Endothelial cell (in vitro differentiated cells): ENCODE data around the gene BATF3. TPM values are rescaled to one million over a fixed set of nuclear protein-coding genes. Genes with fewer than 3 reads are reported as not detected.
"Not testable (repeated sequence)": the region's sequence is repeated elsewhere in the genome, so short reads cannot be mapped to it uniquely, and the experiment has no call there.

Source experiments
- DNase-seq: peaks from one replicate; pipeline ENCODE4 v3.0.0; 2021; ENCODE audit warnings: low spot score
- H3K27ac Mint-ChIP-seq: one replicate; pipeline ENCODE4 v1.8.0; 2021; ENCODE audit warnings: mixed read lengths, inconsistent platforms; ENCODE audit not compliant: unreplicated experiment
- H3K27me3 Mint-ChIP-seq: one replicate; pipeline ENCODE4 v1.8.0; 2021; ENCODE audit warnings: mild to moderate bottlenecking, moderate library complexity, mixed read lengths, inconsistent platforms; ENCODE audit not compliant: unreplicated experiment
- H3K36me3 Mint-ChIP-seq: one replicate; pipeline ENCODE4 v1.8.0; 2021; ENCODE audit warnings: mild to moderate bottlenecking, low read depth, mixed read lengths, inconsistent platforms; ENCODE audit not compliant: unreplicated experiment
- H3K4me1 Mint-ChIP-seq: one replicate; pipeline ENCODE4 v1.8.0; 2021; ENCODE audit warnings: mild to moderate bottlenecking, mixed read lengths, inconsistent platforms; ENCODE audit not compliant: unreplicated experiment
- H3K4me3 Mint-ChIP-seq: one replicate; pipeline ENCODE4 v1.8.0; 2021; ENCODE audit warnings: mild to moderate bottlenecking, mixed read lengths, inconsistent platforms; ENCODE audit not compliant: unreplicated experiment
- H3K9me3 Mint-ChIP-seq: one replicate; pipeline ENCODE4 v1.8.0; 2021; ENCODE audit warnings: mixed read lengths, inconsistent platforms; ENCODE audit not compliant: unreplicated experiment
- CTCF ChIP-seq: fragments of 200-600 bp; sonication (generic); IDR thresholded peaks from one replicate; pipeline ENCODE4 v1.5.0; 2021; ENCODE audit warnings: antibody characterized with exemption; ENCODE audit not compliant: unreplicated experiment
- total RNA-seq: library from RNA; stranded (reverse); fragmentation: NEBNext Ultra II Directional; extraction: Animal tissue kit (Norgen Biotek cat#: 25700); gene quantifications from one replicate; pipeline ENCODE4 v1.2.1, GENCODE V29; 2021; ENCODE audit not compliant: unreplicated experiment

BATF3 gene
- total RNA-seq, 1 donor from 2014 or later: 0.54 TPM

GRCh38 chr1:212713465-212714136 is 14.0 kb upstream of the BATF3 start:
- H3K4me3 Mint-ChIP-seq: no peak overlapping the region
- DNase-seq: no peak
- no peak for TF ChIP-seq CTCF
- H3K27me3 Mint-ChIP-seq: no peaks in the 10 kb centered on the region
- peaks cover 7% of the 10 kb centered on the region for H3K4me1 Mint-ChIP-seq
- H3K9me3 Mint-ChIP-seq: no peaks in the 10 kb centered on the region
- H3K27ac Mint-ChIP-seq: no peak overlapping the region
- no peaks in the 10 kb centered on the region for H3K36me3 Mint-ChIP-seq

- Mint-ChIP-seq H3K4me1 (peaks cover 7% of the 10 kb centered on the region), H3K9me3 (no peaks in the 10 kb centered on the region), H3K27ac (no peak overlapping the region), H3K27me3 (no peaks in the 10 kb centered on the region), H3K4me3 (no peak overlapping the region), H3K36me3 (no peaks in the 10 kb centered on the region)
- DNase-seq: no peak
- TF ChIP-seq CTCF: no peak
Measured at GRCh38 chr1:212712451-212713303, 13.0 kb upstream of the BATF3 start.

- H3K4me3 Mint-ChIP-seq, H3K27ac Mint-ChIP-seq, H3K27me3 Mint-ChIP-seq, DNase-seq, H3K36me3 Mint-ChIP-seq, H3K9me3 Mint-ChIP-seq, H3K4me1 Mint-ChIP-seq: not testable (repeated sequence)
Measured at GRCh38 chr1:212711974-212712373, 12.3 kb upstream of the BATF3 start.

GRCh38 chr1:212710566-212710965 is 10.9 kb upstream of the BATF3 start:
- no peak for DNase-seq
- TF ChIP-seq CTCF: no peak
- H3K27ac Mint-ChIP-seq: no peak overlapping the region
- no peaks in the 10 kb centered on the region for H3K27me3 Mint-ChIP-seq
- no peaks in the 10 kb centered on the region for H3K36me3 Mint-ChIP-seq
- peaks cover 7% of the 10 kb centered on the region for H3K4me1 Mint-ChIP-seq
- no peak overlapping the region for H3K4me3 Mint-ChIP-seq
- H3K9me3 Mint-ChIP-seq: no peaks in the 10 kb centered on the region

- DNase-seq: no peak
- Mint-ChIP-seq H3K36me3 (no peaks in the 10 kb centered on the region), H3K27me3 (peaks cover 5% of the 10 kb centered on the region), H3K9me3 (no peaks in the 10 kb centered on the region), H3K27ac (no peak overlapping the region), H3K4me1 (peaks cover 3% of the 10 kb centered on the region), H3K4me3 (no peak overlapping the region)
- TF ChIP-seq CTCF: no peak
Measured at GRCh38 chr1:212703991-212704564, 4.4 kb upstream of the BATF3 start.
